Activated CD8-positive, alpha-beta memory T cell treated with anti-CD3 and anti-CD28 coated beads, Interleukin-2, amount 50 U/mL, for 24 hours (primary cell): ENCODE results near the gene SIGLEC11.
"Not testable (repeated sequence)": the region's sequence is repeated elsewhere in the genome, so short reads cannot be mapped to it uniquely, and the experiment has no call there.

Experiments used
- DNase-seq: peaks from one replicate; pipeline ENCODE4 v3.0.0-alpha.2; 2020; ENCODE audit errors: extremely low read depth

Gene SIGLEC11

DNA sequence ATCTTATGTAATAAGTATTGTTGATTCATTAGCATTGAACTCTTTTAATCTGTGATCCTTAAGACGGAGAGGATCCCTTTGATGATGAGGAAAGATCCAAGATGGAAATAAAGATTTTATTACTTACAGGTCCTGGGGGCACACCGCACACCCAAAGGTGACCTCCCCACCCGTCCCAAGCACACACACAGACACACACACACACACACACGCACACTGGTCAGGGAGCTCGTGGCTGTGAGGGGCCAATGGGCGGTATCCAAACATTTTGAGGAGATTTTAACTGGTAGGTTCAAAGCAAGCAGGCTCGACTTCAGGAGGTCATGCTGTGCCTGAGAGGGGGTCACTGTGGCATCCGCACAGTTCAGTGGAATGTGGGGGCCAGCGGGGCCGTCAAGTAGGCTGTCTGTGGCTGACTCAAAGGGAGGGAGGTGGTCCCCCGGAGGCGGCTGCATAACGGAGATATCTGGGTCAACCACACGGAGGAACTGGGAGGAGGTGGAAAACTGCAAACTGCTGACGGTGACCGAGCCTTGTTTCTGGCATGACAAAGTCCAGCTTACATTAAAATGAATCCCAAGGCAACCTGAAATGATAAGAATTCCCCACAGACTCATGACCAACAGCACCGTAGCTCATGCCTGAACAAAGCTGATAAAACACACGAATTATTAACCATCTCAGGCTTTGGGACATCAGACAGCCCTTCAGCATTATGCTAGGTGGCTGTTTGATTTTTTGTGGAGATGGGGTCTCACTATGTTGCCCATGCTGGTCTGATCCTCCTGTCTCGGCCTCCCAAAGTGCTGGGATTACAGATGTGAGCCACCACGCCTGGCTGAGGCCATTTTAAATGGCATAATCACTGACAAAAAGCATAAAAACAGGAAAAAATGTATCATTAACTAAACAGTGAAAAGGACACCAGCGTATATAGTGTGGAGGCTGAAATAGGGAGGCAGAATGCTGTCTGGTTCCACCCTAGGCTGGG lies 20.9 kb upstream of the SIGLEC11 start:
- no peak for DNase-seq

GRCh38 chr19:49978324-49978723 lies 17.4 kb upstream of the SIGLEC11 start:
- no peak for DNase-seq

GRCh38 chr19:49977881-49978280 lies 16.9 kb upstream of the SIGLEC11 start:
- no peak for DNase-seq

DNA sequence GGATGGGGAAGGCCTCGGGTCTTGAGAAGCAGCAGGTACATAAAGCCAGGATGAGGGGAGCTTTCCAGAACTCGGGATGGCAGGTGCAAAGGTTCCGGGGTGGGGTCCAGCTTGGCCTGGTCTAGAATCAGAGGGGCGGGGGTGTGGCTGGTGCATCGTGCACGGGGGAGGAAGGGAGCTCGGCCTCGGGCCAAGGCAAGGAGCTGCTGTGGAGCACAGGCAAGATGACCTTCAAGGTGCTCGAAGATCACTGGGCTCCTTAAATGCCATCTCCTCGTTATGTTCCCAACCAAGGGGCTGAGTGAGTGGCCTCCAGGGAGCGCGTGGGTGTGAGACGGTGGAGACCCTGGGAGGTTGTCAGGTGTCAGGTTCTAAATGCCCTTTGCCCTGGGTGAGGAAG lies 16.1 kb upstream of the SIGLEC11 start:
- no peak for DNase-seq

DNA sequence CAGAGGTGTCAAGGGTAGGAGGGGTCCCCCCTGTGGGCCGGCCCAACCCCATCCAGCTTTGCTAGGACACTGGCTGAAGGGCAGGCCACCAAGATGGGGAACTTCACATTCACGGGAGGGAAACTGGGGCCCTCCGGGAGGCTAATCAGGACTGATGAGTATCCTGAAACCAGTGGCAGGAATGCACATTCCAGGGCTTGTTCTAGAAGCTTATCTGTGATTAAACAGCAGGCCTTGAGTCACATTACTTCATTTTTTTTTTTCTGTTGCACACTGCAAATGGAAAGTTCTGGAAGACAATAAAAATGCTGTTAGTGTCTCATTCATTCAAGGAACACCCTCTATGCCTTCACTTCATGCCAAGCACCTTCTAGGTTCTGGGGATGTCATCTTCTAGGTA lies 15.5 kb upstream of the SIGLEC11 start:
- DNase-seq, result no peak

GRCh38 chr19:49975051-49975450 lies 14.1 kb upstream of the SIGLEC11 start:
- DNase-seq, result no peak

- no peak for DNase-seq
Measured at GRCh38 chr19:49973987-49974386, 13.0 kb upstream of the SIGLEC11 start.

DNA sequence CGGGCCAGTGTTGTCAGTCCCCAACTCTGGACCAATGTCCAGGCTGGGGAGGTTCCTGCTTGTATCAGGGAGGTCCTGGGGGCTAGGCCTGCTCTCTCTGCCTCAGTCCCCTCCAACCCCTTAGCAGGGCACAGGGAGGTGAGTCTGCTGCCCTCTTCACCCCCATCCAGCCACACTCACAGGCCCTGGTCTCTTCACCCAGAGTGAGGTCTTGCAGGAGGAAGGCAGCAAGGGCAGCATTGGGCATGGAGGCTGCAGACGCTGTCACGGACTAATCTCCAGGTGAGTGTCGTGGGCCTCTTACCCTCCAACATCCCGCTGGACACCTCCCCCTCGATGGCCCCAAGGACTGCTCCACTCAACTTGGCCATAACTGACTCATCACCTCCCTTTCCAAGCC lies 11.9 kb upstream of the SIGLEC11 start:
- no peak for DNase-seq

- DNase-seq, result no peak
Measured at GRCh38 chr19:49971991-49972411, 11.0 kb upstream of the SIGLEC11 start.

- not testable (repeated sequence) for DNase-seq
Measured at GRCh38 chr19:49969355-49969754, 8.4 kb upstream of the SIGLEC11 start.

GRCh38 chr19:49968279-49968922 lies 7.4 kb upstream of the SIGLEC11 start:
- DNase-seq, result no peak

DNA sequence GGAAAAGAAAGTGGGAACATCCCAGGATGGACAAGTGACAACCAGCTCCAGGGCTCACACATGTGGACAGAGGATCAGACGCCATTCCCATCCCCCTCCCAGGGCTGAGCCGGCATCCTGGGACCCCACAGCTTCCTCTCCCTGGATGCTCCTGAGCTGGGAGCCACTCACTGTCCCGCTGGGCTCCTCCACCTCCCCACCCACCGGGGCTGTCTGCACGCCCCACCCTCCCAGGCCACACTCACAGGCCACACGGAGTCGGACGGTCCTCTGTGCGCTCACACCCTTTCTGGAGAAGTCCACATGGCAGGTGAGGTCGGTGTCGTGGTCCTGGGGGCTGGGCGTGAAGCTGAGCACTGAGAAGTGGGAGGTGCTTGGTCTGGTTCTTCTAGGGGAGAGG lies 1.1 kb downstream of the SIGLEC11 start:
- DNase-seq, result not testable (repeated sequence)

GRCh38 chr19:49958596-49958995 lies 2.4 kb downstream of the SIGLEC11 start:
- not testable (repeated sequence) for DNase-seq

DNA sequence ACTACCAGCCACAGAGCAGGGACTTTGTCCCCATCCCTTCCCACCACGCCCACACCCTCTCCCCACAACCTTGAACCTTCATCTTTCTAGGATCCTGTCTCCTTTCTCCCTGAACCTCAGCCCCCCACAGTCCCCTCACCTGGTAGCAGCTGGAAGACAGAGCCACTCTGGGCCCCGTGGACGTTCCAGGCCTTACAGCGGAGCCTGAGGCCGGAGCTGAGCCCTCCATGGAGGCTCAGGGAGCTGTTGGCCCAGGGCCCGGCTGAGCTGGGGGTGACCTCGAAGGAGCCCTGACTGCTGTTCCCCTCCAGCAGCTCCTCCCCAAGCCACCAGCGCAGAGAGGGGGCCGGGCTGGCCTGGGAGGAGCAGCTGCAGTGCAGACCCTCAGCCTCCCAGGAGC lies 2.8 kb downstream of the SIGLEC11 start:
- DNase-seq, result not testable (repeated sequence)

DNA sequence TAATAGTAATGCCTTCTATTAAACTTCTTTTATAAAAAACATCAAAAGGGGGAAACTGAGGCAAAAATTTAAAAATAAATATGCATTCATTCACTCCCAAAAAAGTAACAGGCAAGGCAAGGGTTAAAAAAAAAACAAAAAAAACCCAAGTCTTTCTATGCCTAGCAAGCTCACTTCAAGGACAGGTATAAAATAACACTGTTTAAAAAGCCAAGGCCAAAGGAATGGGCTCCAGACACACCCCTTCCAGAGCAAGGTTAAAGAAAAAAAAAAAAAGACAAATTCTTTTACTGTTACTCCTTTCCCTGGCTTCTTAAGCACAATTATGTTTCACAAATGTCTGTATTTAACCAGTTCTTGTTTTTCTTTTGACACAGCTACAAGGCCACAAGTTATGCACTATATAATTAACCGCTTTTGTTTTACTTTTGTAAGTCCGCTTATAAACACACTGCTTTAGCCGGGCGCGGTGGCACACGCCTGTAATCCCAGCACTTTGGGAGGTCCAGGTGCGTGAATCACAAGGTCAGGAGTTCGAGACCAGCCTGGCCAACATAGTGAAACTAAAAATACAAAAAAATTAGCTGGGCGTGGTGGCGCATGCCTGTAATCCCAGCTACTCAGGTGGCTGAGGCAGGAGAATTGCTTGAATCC lies 3.6 kb downstream of the SIGLEC11 start:
- DNase-seq, result no peak

DNA sequence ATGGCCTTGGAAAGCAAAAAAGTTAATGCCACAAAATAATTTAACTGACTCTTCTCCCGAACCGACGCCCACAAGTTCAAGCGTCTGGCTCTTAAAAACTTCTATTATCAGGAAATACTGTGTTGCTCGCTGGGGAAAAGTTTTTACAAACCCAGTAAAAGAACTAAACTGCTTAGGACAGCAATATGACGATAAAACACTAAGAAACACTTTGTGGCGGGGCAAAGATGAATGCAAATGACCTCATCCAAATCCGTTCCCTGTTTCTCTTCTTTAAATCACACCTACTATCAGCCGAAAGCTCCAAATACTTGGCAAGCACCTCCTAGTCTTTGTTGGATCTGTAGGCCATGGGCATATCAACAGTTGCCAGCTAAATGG lies 4.9 kb downstream of the SIGLEC11 start:
- no peak for DNase-seq

GRCh38 chr19:49954933-49955332 lies 6.0 kb downstream of the SIGLEC11 start:
- no peak for DNase-seq

- DNase-seq, result no peak
Measured at GRCh38 chr19:49954092-49954829, 6.7 kb downstream of the SIGLEC11 start.

DNA sequence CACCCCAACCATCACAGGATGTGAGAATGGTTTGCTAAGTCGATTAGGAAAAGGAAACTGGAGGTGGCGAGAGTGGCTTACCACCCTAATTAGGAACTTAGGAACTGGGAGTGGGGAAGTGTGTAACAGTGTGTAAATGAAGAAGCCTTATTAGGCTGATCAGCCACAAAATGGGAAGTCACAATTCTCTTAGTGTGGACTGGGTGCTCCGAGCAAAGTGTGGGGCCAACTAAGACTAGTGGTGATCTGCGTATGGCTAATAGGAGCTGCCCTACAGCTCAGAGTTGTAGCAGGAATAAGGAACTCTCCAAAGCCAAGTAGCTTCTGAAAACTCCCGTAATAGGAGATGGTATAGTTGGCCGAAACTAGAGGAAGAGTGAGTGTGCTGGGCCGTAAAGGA lies 7.6 kb downstream of the SIGLEC11 start:
- no peak for DNase-seq

- DNase-seq, result no peak
Measured at GRCh38 chr19:49952906-49953305, 8.1 kb downstream of the SIGLEC11 start.

DNA sequence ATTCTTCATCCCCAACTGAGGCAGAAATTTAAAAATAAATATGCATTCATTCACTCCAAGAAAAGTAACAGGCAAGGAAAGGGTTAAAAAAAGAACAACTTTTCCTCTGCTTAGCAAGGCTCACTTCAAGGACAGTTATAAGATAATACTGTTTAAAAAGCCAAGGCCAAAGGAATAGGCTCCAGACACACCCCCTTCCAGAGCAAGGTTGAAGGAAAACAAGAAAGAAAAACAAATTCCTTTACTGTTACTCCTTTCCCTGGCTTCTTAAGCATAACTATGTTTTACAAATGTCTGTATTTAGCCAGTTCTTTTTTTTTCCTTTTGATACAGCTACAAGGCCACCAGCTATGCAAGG lies 8.5 kb downstream of the SIGLEC11 start:
- DNase-seq, result no peak
